ENCODE results near the gene EMC8.

The EMC8 gene

DNA sequence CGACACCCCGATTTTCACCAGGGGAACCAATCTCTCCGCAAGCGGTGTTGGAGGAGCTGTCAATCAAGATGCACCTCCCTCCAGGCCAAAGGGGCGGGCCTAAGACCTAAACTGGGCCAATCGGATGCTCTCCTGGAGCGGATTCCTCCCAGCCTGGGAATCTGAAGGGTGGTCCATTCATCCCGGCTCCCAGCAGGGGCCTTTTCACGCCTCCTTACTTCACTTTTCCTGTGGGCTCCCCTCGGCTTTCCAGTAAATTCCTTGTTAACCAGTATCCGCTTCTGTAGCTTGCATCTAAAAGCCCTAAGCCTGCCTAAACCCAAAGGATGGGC is 65.5 kb downstream of the EMC8 start:
- no peak overlapping the region for H2AFZ ChIP-seq (ENCODE audit: low read length)

DNA sequence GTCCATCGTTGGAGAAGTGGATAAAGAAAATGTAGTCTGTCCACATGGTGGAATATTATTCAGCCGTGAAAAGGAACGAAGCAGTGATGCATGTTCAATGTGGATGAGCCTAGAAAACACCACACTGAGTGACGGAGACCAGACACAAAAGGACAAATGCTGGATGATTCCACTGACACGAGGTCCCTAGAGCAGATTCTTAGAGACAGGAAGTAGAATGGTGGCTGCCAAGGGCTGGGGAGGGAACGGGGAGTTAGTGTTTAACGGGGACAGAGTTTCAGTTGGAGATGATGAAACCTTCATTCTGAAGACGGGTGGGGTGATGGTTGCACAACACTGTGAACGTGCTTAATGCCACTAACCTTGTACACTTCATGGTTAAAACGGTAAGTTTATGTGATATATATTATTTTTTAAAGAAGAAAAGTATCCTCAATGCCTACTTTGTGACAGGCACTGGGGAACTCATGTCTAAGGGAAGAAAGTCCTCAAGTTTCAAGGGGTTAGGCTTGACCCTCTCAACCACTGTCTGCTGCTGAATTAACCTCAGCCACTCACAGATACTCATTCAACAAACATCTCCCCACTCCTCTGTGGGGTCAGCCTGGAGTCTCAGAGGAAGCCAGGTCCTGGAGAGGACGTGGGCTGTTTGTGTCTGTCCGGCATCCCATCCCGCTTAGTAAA is 66.0 kb downstream of the EMC8 start:
- Histone ChIP-seq H3K27me3 (ENCODE audit: insufficient read depth, low read length, poor library complexity, severe bottlenecking) (no peaks in the 10 kb centered on the region), H2AFZ (ENCODE audit: low read length) (no peak overlapping the region), H4K20me1 (ENCODE audit: insufficient read depth, low read length, poor library complexity, severe bottlenecking) (no peaks in the 10 kb centered on the region), H3K9ac (ENCODE audit: low read depth, low read length, poor library complexity, severe bottlenecking) (no peak overlapping the region), H3F3A (ENCODE audit: low read depth) (no peaks in the 10 kb centered on the region), H3K4me2 (ENCODE audit: low read depth, low read length, poor library complexity, severe bottlenecking) (no peak overlapping the region), H3K4me3 (ENCODE audit: low read length, poor library complexity, severe bottlenecking) (no peak overlapping the region), H3K9me3 (ENCODE audit: insufficient read depth, low read depth, low read length) (no peaks in the 10 kb centered on the region), H3K79me2 (ENCODE audit: insufficient read depth, low read length) (no peaks in the 10 kb centered on the region), H3K9me2 (replicated peaks; ENCODE audit: low read depth, low read length) (no peaks in the 10 kb centered on the region), H3K4me1 (ENCODE audit: insufficient read depth, low read length, poor library complexity, severe bottlenecking) (peaks cover 3% of the 10 kb centered on the region), H3K36me3 (ENCODE audit: insufficient read depth, low read length) (no peaks in the 10 kb centered on the region)
- no peak for TF ChIP-seq EZH2phosphoT487 (IDR thresholded peaks at IDR 0.05; ENCODE audit: borderline replicate concordance)
- TF ChIP-seq, protein P1, sequence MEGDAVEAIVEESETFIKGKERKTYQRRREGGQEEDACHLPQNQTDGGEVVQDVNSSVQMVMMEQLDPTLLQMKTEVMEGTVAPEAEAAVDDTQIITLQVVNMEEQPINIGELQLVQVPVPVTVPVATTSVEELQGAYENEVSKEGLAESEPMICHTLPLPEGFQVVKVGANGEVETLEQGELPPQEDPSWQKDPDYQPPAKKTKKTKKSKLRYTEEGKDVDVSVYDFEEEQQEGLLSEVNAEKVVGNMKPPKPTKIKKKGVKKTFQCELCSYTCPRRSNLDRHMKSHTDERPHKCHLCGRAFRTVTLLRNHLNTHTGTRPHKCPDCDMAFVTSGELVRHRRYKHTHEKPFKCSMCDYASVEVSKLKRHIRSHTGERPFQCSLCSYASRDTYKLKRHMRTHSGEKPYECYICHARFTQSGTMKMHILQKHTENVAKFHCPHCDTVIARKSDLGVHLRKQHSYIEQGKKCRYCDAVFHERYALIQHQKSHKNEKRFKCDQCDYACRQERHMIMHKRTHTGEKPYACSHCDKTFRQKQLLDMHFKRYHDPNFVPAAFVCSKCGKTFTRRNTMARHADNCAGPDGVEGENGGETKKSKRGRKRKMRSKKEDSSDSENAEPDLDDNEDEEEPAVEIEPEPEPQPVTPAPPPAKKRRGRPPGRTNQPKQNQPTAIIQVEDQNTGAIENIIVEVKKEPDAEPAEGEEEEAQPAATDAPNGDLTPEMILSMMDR (conservative IDR thresholded peaks at IDR 0.05; ENCODE audit: low read length) = no peak

More for the DNA sequence above, 65.5 kb downstream of the EMC8 start:
- no peak overlapping the region for H3K9ac ChIP-seq (ENCODE audit: low read depth, low read length, poor library complexity, severe bottlenecking)
- no peaks in the 10 kb centered on the region for H4K20me1 ChIP-seq (ENCODE audit: insufficient read depth, low read length, poor library complexity, severe bottlenecking)
- no peak overlapping the region for H3K4me2 ChIP-seq (ENCODE audit: low read depth, low read length, poor library complexity, severe bottlenecking)
- no peaks in the 10 kb centered on the region for H3K9me2 ChIP-seq (replicated peaks; ENCODE audit: low read depth, low read length)
- H3F3A ChIP-seq (ENCODE audit: low read depth) = no peaks in the 10 kb centered on the region
- H3K9me3 ChIP-seq (ENCODE audit: insufficient read depth, low read depth, low read length) = no peaks in the 10 kb centered on the region
- H3K4me1 ChIP-seq (ENCODE audit: insufficient read depth, low read length, poor library complexity, severe bottlenecking) = peaks cover 3% of the 10 kb centered on the region
- H3K79me2 ChIP-seq (ENCODE audit: insufficient read depth, low read length) = no peaks in the 10 kb centered on the region
- no peaks in the 10 kb centered on the region for H3K36me3 ChIP-seq (ENCODE audit: insufficient read depth, low read length)
- no peak overlapping the region for H3K4me3 ChIP-seq (ENCODE audit: low read length, poor library complexity, severe bottlenecking)
- TF ChIP-seq EZH2phosphoT487 (IDR thresholded peaks at IDR 0.05; ENCODE audit: borderline replicate concordance) = no peak
- TF ChIP-seq, protein P1 (conservative IDR thresholded peaks at IDR 0.05; ENCODE audit: low read length) = no peak
- no peaks in the 10 kb centered on the region for H3K27me3 ChIP-seq (ENCODE audit: insufficient read depth, low read length, poor library complexity, severe bottlenecking)

DNA sequence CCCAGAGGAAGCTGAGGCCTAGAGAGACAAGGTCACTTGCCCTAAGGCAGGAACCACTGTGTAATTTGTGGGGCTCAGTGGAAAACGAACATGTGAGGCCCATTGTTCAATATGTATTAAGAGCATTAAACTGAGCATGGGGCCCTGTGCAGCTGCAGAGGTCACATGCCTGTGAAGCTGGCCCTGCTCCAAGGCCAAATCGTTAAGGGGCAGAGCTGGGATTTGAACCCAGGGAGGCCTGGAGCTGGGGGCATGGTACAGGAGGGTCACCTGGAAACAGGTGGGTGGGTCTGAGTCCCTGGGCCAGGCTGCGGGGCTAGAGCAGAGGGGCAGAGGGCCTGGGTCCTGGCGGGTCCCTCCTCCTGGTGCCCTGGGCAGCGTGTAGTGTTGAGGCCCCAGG is 68.2 kb downstream of the EMC8 start:
- H3K4me1 ChIP-seq (ENCODE audit: insufficient read depth, low read length, poor library complexity, severe bottlenecking) = peaks cover 3% of the 10 kb centered on the region
- H4K20me1 ChIP-seq (ENCODE audit: insufficient read depth, low read length, poor library complexity, severe bottlenecking) = no peaks in the 10 kb centered on the region
- no peaks in the 10 kb centered on the region for H3F3A ChIP-seq (ENCODE audit: low read depth)
- no peak overlapping the region for H2AFZ ChIP-seq (ENCODE audit: low read length)
- no peaks in the 10 kb centered on the region for H3K36me3 ChIP-seq (ENCODE audit: insufficient read depth, low read length)
- H3K4me2 ChIP-seq (ENCODE audit: low read depth, low read length, poor library complexity, severe bottlenecking) = no peak overlapping the region
- no peaks in the 10 kb centered on the region for H3K9me3 ChIP-seq (ENCODE audit: insufficient read depth, low read depth, low read length)
- TF ChIP-seq EZH2phosphoT487 (IDR thresholded peaks at IDR 0.05; ENCODE audit: borderline replicate concordance) = no peak
- TF ChIP-seq, protein P1 (conservative IDR thresholded peaks at IDR 0.05; ENCODE audit: low read length) = no peak
- no peak overlapping the region for H3K4me3 ChIP-seq (ENCODE audit: low read length, poor library complexity, severe bottlenecking)
- no peaks in the 10 kb centered on the region for H3K27me3 ChIP-seq (ENCODE audit: insufficient read depth, low read length, poor library complexity, severe bottlenecking)
- H3K9me2 ChIP-seq (replicated peaks; ENCODE audit: low read depth, low read length) = no peaks in the 10 kb centered on the region
- no peaks in the 10 kb centered on the region for H3K79me2 ChIP-seq (ENCODE audit: insufficient read depth, low read length)
- H3K9ac ChIP-seq (ENCODE audit: low read depth, low read length, poor library complexity, severe bottlenecking) = no peak overlapping the region
